ENCODE data around the gene C6orf141. TPM values are rescaled to one million over a fixed set of nuclear protein-coding genes. Genes with fewer than 3 reads are reported as not detected.

Gene C6orf141
- total RNA-seq, 1 experiment from 2014 or later: 31.6 TPM

- no peaks in the 10 kb centered on the region for H4K20me1 ChIP-seq (ENCODE audit: insufficient read depth)
- no TSS peak for BruUV-seq (replicated peaks)
- H3K27ac ChIP-seq (ENCODE audit: low read depth, low read length): no peak overlapping the region
- H3K9me2 ChIP-seq (ENCODE audit: insufficient read depth): no peaks in the 10 kb centered on the region
- no peaks in the 10 kb centered on the region for H3K36me3 ChIP-seq (ENCODE audit: control insufficient read depth in 1 of 2, insufficient read depth in 2 of 2, low read length in 2 of 2)
- no peak overlapping the region for H2AFZ ChIP-seq (ENCODE audit: low read depth, low read length, poor library complexity, severe bottlenecking)
- POLR2A ChIA-PET: no interaction called here
- no peak overlapping the region for H3K9ac ChIP-seq (ENCODE audit: low read length)
- no peak for DNase-seq (ENCODE audit: low read depth, low spot score)
- ATAC-seq: no peak
- RAD21 ChIA-PET (ENCODE audit: low non-redundant PET in 1 of 2, low total read pairs in 2 of 2, uncharacterized antibody in 2 of 2, unreplicated experiment in 2 of 2): no interaction called here
- TF ChIP-seq EZH2 (IDR thresholded peaks at IDR 0.05): no peak
- TF ChIP-seq CTCF (IDR thresholded peaks at IDR 0.05 in 2 of 3, conservative IDR thresholded peaks at IDR 0.05 in 1 of 3; ENCODE audit: borderline replicate concordance in 1 of 3, insufficient read depth in 1 of 3, low read depth in 2 of 3, low read length in 2 of 3): no peak
- no peaks in the 10 kb centered on the region for H3K9me3 ChIP-seq (ENCODE audit: control insufficient read depth in 1 of 2, insufficient read depth in 1 of 2, low read depth in 1 of 2, low read length in 2 of 2)
- H3K4me3 ChIP-seq (replicated peaks in 1 of 2; ENCODE audit: low read depth in 1 of 2, low read length in 2 of 2): no peak overlapping the region
- peaks cover 0 to 6% of the 10 kb centered on the region in 2 experiments; a peak in 2 of 4 replicates for H3K4me1 ChIP-seq (ENCODE audit: control insufficient read depth in 1 of 2, insufficient read depth in 2 of 2, low read length in 2 of 2)
- CTCF ChIA-PET: no interaction called here
- H3K79me2 ChIP-seq (ENCODE audit: insufficient read depth, low read length): no peaks in the 10 kb centered on the region
- intact Hi-C loops (cut with micrococcal nuclease): no loop called here
- H3K4me2 ChIP-seq (ENCODE audit: low read length): no peak overlapping the region
- H3K27me3 ChIP-seq (ENCODE audit: insufficient read depth, low read length): no peaks in the 10 kb centered on the region
These were observed 21.9 kb upstream of the C6orf141 start for GRCh38 chr6:49528571-49528970.

GRCh38 chr6:49530141-49530776 is 20.2 kb upstream of the C6orf141 start:
- ATAC-seq: no peak
- BruUV-seq (replicated peaks): no TSS peak
- TF ChIP-seq CBX3 (IDR thresholded peaks at IDR 0.05; ENCODE audit: low read depth): no peak
- no peak for TF ChIP-seq ZFX (IDR thresholded peaks at IDR 0.05)
- no peak for TF ChIP-seq ELF1 (IDR thresholded peaks at IDR 0.05; ENCODE audit: borderline replicate concordance, low read depth)
- TF ChIP-seq EZH2phosphoT487 (IDR thresholded peaks at IDR 0.05; ENCODE audit: borderline replicate concordance): no peak
- TF ChIP-seq POLR2A (IDR thresholded peaks at IDR 0.05; ENCODE audit: borderline replicate concordance, extremely low read depth, insufficient read depth, insufficient read length): no peak
- TF ChIP-seq TCF7L2 (IDR thresholded peaks at IDR 0.05; ENCODE audit: borderline replicate concordance, extremely low read depth, insufficient read depth, insufficient read length): no peak
- TF ChIP-seq SRF (IDR thresholded peaks at IDR 0.05; ENCODE audit: low read depth): no peak
- no peak for TF ChIP-seq POLR2AphosphoS5 (IDR thresholded peaks at IDR 0.05; ENCODE audit: low read depth, low read length)
- TF ChIP-seq CEBPB (IDR thresholded peaks at IDR 0.05; ENCODE audit: low read depth): no peak
- no peak for TF ChIP-seq JUND (IDR thresholded peaks at IDR 0.05)
- no peak for TF ChIP-seq ZBTB33 (IDR thresholded peaks at IDR 0.05; ENCODE audit: extremely low read depth, insufficient replicate concordance, low read length)
- TF ChIP-seq SIN3A (IDR thresholded peaks at IDR 0.05; ENCODE audit: low read depth): no peak
- no peak for TF ChIP-seq MAX (IDR thresholded peaks at IDR 0.05)
- TF ChIP-seq ATF3 (IDR thresholded peaks at IDR 0.05): no peak
- no peak for TF ChIP-seq YY1 (IDR thresholded peaks at IDR 0.05; ENCODE audit: extremely low read depth, insufficient replicate concordance, low read depth, low read length)
- TF ChIP-seq FOSL1 (IDR thresholded peaks at IDR 0.05; ENCODE audit: low read depth): no peak
- TF ChIP-seq EZH2 (IDR thresholded peaks at IDR 0.05): no peak

More at GRCh38 chr6:49530141-49530776, 20.2 kb upstream of the C6orf141 start:
- CTCF ChIA-PET: no interaction called here
- Histone ChIP-seq H3K4me3 (replicated peaks in 1 of 2; ENCODE audit: low read depth in 1 of 2, low read length in 2 of 2) (no peak overlapping the region), H3K9me3 (ENCODE audit: control insufficient read depth in 1 of 2, insufficient read depth in 1 of 2, low read depth in 1 of 2, low read length in 2 of 2) (no peaks in the 10 kb centered on the region), H3K27me3 (ENCODE audit: insufficient read depth, low read length) (no peaks in the 10 kb centered on the region), H3K79me2 (ENCODE audit: insufficient read depth, low read length) (no peaks in the 10 kb centered on the region), H3K27ac (ENCODE audit: low read depth, low read length) (no peak overlapping the region), H3K4me2 (ENCODE audit: low read length) (no peak overlapping the region), H4K20me1 (ENCODE audit: insufficient read depth) (no peaks in the 10 kb centered on the region), H3K4me1 (ENCODE audit: control insufficient read depth in 1 of 2, insufficient read depth in 2 of 2, low read length in 2 of 2) (peaks cover 0 to 6% of the 10 kb centered on the region in 2 experiments; a peak in 2 of 4 replicates), H2AFZ (ENCODE audit: low read depth, low read length, poor library complexity, severe bottlenecking) (no peak overlapping the region), H3K9me2 (ENCODE audit: insufficient read depth) (no peaks in the 10 kb centered on the region), H3K36me3 (ENCODE audit: control insufficient read depth in 1 of 2, insufficient read depth in 2 of 2, low read length in 2 of 2) (no peaks in the 10 kb centered on the region), H3K9ac (ENCODE audit: low read length) (no peak overlapping the region)
- intact Hi-C loops (cut with micrococcal nuclease): loop anchor here (5.0 kb wide), 1 partner anchor 92 kb away; no protein-coding TSS in a partner anchor
- POLR2A ChIA-PET: no interaction called here
- no peak for DNase-seq (ENCODE audit: low read depth, low spot score)
- RAD21 ChIA-PET (ENCODE audit: low non-redundant PET in 1 of 2, low total read pairs in 2 of 2, uncharacterized antibody in 2 of 2, unreplicated experiment in 2 of 2): no interaction called here

Data from HCT116 (cell line).